Measurements from ENCODE around the gene NKAIN2.

NKAIN2 gene

DNA sequence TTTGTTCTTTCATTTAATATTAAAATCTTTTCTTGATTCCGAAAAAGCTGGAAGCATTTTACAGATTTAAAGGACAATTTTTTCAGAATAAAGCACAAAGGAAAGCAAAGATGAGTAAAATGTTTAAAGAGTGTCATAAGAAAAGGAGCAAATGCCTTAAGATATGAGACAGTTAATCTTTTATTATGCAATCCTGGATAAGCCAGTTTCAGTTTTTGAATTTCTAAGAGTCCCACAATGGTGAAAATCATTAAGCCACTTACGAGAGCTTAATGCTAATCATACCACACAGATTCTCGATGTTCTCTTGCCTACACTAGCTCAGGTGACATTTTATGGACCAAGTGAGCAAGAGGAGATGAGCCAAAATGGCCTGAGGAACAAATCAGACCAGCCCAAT is 1054.9 kb downstream of the NKAIN2 start:
- no peaks in the 10 kb centered on the region for H3K27me3 ChIP-seq (ENCODE audit: control insufficient read depth in 2 of 2, insufficient read depth in 2 of 2, low read length in 2 of 2)
- H3K27ac ChIP-seq (ENCODE audit: low read depth in 2 of 2, low read length in 2 of 2): no peak overlapping the region
- no peaks in the 10 kb centered on the region for H3K9me3 ChIP-seq (ENCODE audit: control insufficient read depth in 2 of 2, low read length in 2 of 2)
- H3K36me3 ChIP-seq (ENCODE audit: control insufficient read depth in 2 of 2, insufficient read depth in 2 of 2, low read length in 2 of 2): no peaks in the 10 kb centered on the region
- no peak overlapping the region for H3K9ac ChIP-seq (ENCODE audit: low read depth in 1 of 2, low read length in 2 of 2)
- no peak overlapping the region for H3K4me3 ChIP-seq (ENCODE audit: low read length in 2 of 2)
- H3K4me1 ChIP-seq (ENCODE audit: control insufficient read depth in 2 of 2, insufficient read depth in 2 of 2, low read length in 2 of 2): no peaks in the 10 kb centered on the region

DNA sequence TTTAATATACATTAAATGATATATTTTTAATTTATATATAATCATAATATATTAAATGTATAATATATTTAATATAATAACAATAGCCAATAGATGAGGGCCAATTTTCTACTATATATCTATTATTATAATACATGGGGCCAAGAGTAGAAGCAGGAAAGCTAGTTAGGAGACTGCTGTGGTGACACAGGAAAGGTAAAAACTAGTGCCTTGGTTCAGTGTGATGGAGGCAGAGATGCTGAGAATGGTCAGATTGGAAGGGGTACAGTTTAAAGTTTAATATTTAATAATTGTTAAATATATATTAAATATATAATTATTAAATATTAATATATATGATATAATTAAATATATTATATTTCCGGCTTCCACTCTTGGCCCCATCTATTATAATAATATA is 1055.7 kb downstream of the NKAIN2 start:
- H3K9ac ChIP-seq (ENCODE audit: low read depth in 1 of 2, low read length in 2 of 2): no peak overlapping the region
- no peaks in the 10 kb centered on the region for H3K27me3 ChIP-seq (ENCODE audit: control insufficient read depth in 2 of 2, insufficient read depth in 2 of 2, low read length in 2 of 2)
- H3K36me3 ChIP-seq (ENCODE audit: control insufficient read depth in 2 of 2, insufficient read depth in 2 of 2, low read length in 2 of 2): no peaks in the 10 kb centered on the region
- H3K9me3 ChIP-seq (ENCODE audit: control insufficient read depth in 2 of 2, low read length in 2 of 2): no peaks in the 10 kb centered on the region
- no peak overlapping the region for H3K27ac ChIP-seq (ENCODE audit: low read depth in 2 of 2, low read length in 2 of 2)
- H3K4me3 ChIP-seq (ENCODE audit: low read length in 2 of 2): no peak overlapping the region
- H3K4me1 ChIP-seq (ENCODE audit: control insufficient read depth in 2 of 2, insufficient read depth in 2 of 2, low read length in 2 of 2): no peaks in the 10 kb centered on the region

DNA sequence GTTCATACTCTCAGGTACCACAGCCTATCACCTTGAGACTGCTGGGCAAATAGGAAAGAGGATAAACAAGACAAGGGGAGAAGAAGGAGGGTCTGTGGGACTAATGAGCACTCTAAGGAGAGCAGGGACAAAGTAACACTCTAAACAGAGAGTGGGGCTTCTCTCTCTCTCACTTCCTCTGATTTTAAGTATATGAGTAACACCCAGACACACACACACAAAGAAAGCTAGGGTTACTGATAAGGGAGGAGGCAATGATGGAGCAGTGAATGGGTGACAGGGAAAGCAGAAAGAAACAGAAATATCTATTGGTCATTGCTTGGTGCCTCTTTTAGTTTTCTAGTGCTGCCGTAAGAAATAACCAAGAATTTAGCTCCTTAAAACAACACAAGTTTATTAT is 1062.4 kb downstream of the NKAIN2 start:
- Histone ChIP-seq H3K27me3 (ENCODE audit: control insufficient read depth in 2 of 2, insufficient read depth in 2 of 2, low read length in 2 of 2) (no peaks in the 10 kb centered on the region), H3K9ac (ENCODE audit: low read depth in 1 of 2, low read length in 2 of 2) (no peak overlapping the region), H3K4me1 (ENCODE audit: control insufficient read depth in 2 of 2, insufficient read depth in 2 of 2, low read length in 2 of 2) (no peaks in the 10 kb centered on the region), H3K36me3 (ENCODE audit: control insufficient read depth in 2 of 2, insufficient read depth in 2 of 2, low read length in 2 of 2) (no peaks in the 10 kb centered on the region), H3K27ac (ENCODE audit: low read depth in 2 of 2, low read length in 2 of 2) (no peak overlapping the region), H3K4me3 (ENCODE audit: low read length in 2 of 2) (no peak overlapping the region), H3K9me3 (ENCODE audit: control insufficient read depth in 2 of 2, low read length in 2 of 2) (no peaks in the 10 kb centered on the region)

DNA sequence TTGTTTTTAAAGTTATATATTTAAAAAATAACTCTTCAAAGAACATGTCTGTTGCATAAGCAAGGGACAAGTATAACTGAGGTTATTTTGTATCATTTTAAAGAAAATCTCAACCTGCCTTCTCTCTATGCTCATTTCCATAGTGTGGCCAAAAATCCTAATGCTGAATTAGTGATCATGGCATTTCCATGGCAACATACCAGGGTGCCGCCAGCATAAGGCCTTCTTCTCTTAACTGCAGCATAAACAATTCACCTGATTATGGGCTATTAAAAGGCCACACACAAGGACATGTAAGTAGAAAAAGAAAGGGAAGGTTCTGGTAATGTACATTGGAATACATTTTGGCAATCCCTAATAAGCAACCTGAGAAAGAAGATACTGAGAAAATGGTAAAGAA is 1063.5 kb downstream of the NKAIN2 start:
- H3K9me3 ChIP-seq (ENCODE audit: control insufficient read depth in 2 of 2, low read length in 2 of 2): no peaks in the 10 kb centered on the region
- H3K36me3 ChIP-seq (ENCODE audit: control insufficient read depth in 2 of 2, insufficient read depth in 2 of 2, low read length in 2 of 2): no peaks in the 10 kb centered on the region
- H3K4me3 ChIP-seq (ENCODE audit: low read length in 2 of 2): no peak overlapping the region
- no peaks in the 10 kb centered on the region for H3K27me3 ChIP-seq (ENCODE audit: control insufficient read depth in 2 of 2, insufficient read depth in 2 of 2, low read length in 2 of 2)
- H3K4me1 ChIP-seq (ENCODE audit: control insufficient read depth in 2 of 2, insufficient read depth in 2 of 2, low read length in 2 of 2): no peaks in the 10 kb centered on the region
- no peak overlapping the region for H3K9ac ChIP-seq (ENCODE audit: low read depth in 1 of 2, low read length in 2 of 2)
- no peak overlapping the region for H3K27ac ChIP-seq (ENCODE audit: low read depth in 2 of 2, low read length in 2 of 2)

DNA sequence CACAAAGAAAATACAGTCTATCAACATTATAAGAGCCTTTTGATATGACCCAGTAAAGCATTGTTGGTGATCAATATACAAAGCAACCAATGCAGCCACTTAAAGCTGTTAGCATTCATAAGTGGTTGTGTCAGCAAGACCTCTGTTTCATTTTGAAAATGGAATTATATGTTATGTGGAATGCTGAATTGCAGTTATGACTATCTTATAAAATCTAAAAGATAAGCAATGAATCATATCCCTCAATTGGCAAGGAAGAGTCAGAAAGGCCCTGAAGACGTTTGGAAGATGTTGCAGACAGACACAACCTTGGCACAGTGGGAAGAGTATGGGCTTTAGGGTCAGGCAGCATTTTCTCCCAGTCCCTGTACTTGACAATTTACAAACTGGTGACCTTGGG is 1064.8 kb downstream of the NKAIN2 start:
- H3K9me3 ChIP-seq (ENCODE audit: control insufficient read depth in 2 of 2, low read length in 2 of 2): no peaks in the 10 kb centered on the region
- H3K4me1 ChIP-seq (ENCODE audit: control insufficient read depth in 2 of 2, insufficient read depth in 2 of 2, low read length in 2 of 2): no peaks in the 10 kb centered on the region
- no peak overlapping the region for H3K9ac ChIP-seq (ENCODE audit: low read depth in 1 of 2, low read length in 2 of 2)
- H3K27me3 ChIP-seq (ENCODE audit: control insufficient read depth in 2 of 2, insufficient read depth in 2 of 2, low read length in 2 of 2): no peaks in the 10 kb centered on the region
- no peaks in the 10 kb centered on the region for H3K36me3 ChIP-seq (ENCODE audit: control insufficient read depth in 2 of 2, insufficient read depth in 2 of 2, low read length in 2 of 2)
- H3K4me3 ChIP-seq (ENCODE audit: low read length in 2 of 2): no peak overlapping the region
- no peak overlapping the region for H3K27ac ChIP-seq (ENCODE audit: low read depth in 2 of 2, low read length in 2 of 2)

DNA sequence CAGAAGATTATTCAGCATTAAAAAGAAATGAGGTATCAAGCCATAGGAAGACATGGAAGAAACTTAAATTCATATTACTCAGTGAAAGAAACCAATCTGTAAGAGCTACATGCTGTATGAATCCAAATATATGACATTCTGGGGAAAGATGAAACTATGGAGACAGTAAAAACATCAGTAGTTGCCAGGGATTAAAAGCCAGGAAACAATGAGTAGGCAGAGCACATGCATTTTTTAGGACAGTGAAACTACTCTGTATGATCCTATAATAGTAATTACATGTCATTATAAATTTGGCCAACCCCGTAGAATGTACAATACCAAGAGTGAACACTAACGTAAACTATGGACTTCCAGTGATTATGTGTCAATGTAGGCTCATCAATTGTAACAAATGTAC is 1065.8 kb downstream of the NKAIN2 start:
- H3K27ac ChIP-seq (ENCODE audit: low read depth in 2 of 2, low read length in 2 of 2): no peak overlapping the region
- no peaks in the 10 kb centered on the region for H3K27me3 ChIP-seq (ENCODE audit: control insufficient read depth in 2 of 2, insufficient read depth in 2 of 2, low read length in 2 of 2)
- no peaks in the 10 kb centered on the region for H3K36me3 ChIP-seq (ENCODE audit: control insufficient read depth in 2 of 2, insufficient read depth in 2 of 2, low read length in 2 of 2)

DNA sequence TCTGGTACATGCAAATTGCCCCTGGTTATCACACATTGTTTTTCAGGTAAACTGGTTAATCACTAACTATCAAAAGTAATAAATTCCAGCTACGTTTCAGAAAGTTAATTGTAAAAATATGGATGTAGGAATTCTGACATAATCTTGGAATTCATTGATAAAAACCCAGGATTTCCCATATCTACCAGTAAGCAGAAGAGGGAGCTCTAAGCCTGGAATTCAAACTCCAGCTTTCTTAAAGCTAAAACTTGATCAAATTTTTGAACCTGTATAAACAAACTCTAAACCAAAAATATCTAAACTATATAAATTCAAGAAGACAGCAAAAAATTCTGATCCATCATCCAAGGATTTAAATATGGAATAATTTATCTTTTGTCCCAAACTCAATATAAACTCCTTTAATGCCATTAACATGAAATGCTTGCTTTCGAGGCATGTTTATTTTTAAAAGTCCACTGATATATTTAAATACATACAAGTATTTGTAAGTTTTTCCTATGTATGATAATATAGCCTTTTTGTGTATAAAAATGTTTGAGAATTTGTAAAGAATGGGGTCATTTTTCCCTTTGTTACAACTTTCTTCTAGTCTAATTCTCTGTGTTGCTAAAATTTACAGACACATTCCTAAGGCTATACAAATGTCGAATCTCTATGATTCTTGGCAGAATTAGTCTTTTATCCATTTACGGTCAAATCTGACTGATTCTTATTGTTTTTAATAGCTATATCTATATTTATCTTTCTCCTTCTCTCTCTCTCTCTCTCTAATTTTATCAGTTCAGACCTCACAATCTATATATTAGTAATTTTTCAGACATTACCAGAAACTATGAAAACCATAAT is 1067.2 kb downstream of the NKAIN2 start:
- Histone ChIP-seq H3K4me3 (ENCODE audit: low read length in 2 of 2) (no peak overlapping the region), H3K9ac (ENCODE audit: low read depth in 1 of 2, low read length in 2 of 2) (no peak overlapping the region), H3K27ac (ENCODE audit: low read depth in 2 of 2, low read length in 2 of 2) (no peak overlapping the region), H3K27me3 (ENCODE audit: control insufficient read depth in 2 of 2, insufficient read depth in 2 of 2, low read length in 2 of 2) (no peaks in the 10 kb centered on the region), H3K9me3 (ENCODE audit: control insufficient read depth in 2 of 2, low read length in 2 of 2) (no peaks in the 10 kb centered on the region), H3K4me1 (ENCODE audit: control insufficient read depth in 2 of 2, insufficient read depth in 2 of 2, low read length in 2 of 2) (no peaks in the 10 kb centered on the region), H3K36me3 (ENCODE audit: control insufficient read depth in 2 of 2, insufficient read depth in 2 of 2, low read length in 2 of 2) (no peaks in the 10 kb centered on the region)

More for the DNA sequence above, 1065.8 kb downstream of the NKAIN2 start:
- Histone ChIP-seq H3K9me3 (ENCODE audit: control insufficient read depth in 2 of 2, low read length in 2 of 2) (no peaks in the 10 kb centered on the region), H3K4me3 (ENCODE audit: low read length in 2 of 2) (no peak overlapping the region), H3K4me1 (ENCODE audit: control insufficient read depth in 2 of 2, insufficient read depth in 2 of 2, low read length in 2 of 2) (no peaks in the 10 kb centered on the region), H3K9ac (ENCODE audit: low read depth in 1 of 2, low read length in 2 of 2) (no peak overlapping the region)

DNA sequence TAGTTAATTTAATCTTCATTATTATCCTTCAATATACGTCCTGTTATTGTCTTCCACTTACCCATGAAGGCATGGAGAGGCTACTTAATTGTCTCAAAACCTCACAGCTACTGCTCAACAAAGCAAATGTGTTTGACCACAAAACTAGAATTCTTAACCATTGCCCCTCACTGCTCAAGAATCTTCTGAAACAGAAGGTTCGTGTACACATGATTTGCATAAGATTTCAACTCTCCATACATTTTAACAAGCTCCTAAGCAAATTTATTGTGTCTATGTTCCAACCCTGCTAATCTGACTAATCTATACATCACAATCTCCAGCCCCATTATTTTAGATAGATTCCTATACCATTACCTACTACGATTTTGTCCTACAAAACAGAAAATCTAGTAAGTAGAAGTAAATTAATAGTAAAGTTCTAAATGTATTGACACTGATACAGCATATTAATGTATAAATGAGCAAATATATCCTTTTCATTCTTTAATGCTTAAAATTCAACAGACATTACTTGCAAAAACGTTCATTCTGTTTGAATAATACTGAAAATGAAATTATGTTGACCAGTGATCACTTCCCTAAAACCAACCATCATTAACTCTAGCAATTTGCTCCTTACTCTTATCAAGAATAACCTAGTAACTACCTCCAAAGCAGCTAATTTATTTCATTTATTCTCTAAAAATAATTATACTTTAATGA is 1068.8 kb downstream of the NKAIN2 start:
- H3K4me1 ChIP-seq (ENCODE audit: control insufficient read depth in 2 of 2, insufficient read depth in 2 of 2, low read length in 2 of 2): no peaks in the 10 kb centered on the region

DNA sequence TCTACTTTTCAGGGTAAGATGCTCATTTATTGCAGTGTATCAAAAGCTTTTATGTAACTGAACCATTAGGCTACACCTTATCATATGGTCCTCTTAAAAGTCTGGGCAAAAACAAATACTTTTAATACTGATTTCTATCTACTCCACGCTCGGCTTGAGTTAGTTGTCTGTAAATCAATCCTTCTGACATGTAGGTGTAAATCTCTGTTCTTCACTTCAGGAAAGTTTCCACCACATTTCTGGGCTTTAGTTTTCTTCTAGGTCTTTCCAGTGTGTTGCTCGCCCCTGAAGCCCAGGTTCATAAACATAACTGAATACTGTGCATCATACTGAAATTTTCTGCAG is 1069.4 kb downstream of the NKAIN2 start:
- Histone ChIP-seq H3K9ac (ENCODE audit: low read depth in 1 of 2, low read length in 2 of 2) (no peak overlapping the region), H3K27ac (ENCODE audit: low read depth in 2 of 2, low read length in 2 of 2) (no peak overlapping the region), H3K9me3 (ENCODE audit: control insufficient read depth in 2 of 2, low read length in 2 of 2) (no peaks in the 10 kb centered on the region), H3K4me3 (ENCODE audit: low read length in 2 of 2) (no peak overlapping the region), H3K27me3 (ENCODE audit: control insufficient read depth in 2 of 2, insufficient read depth in 2 of 2, low read length in 2 of 2) (no peaks in the 10 kb centered on the region), H3K36me3 (ENCODE audit: control insufficient read depth in 2 of 2, insufficient read depth in 2 of 2, low read length in 2 of 2) (no peaks in the 10 kb centered on the region), H3K4me1 (ENCODE audit: control insufficient read depth in 2 of 2, insufficient read depth in 2 of 2, low read length in 2 of 2) (no peaks in the 10 kb centered on the region)

More for the DNA sequence above, 1068.8 kb downstream of the NKAIN2 start:
- Histone ChIP-seq H3K9ac (ENCODE audit: low read depth in 1 of 2, low read length in 2 of 2) (no peak overlapping the region), H3K27me3 (ENCODE audit: control insufficient read depth in 2 of 2, insufficient read depth in 2 of 2, low read length in 2 of 2) (no peaks in the 10 kb centered on the region), H3K9me3 (ENCODE audit: control insufficient read depth in 2 of 2, low read length in 2 of 2) (no peaks in the 10 kb centered on the region), H3K36me3 (ENCODE audit: control insufficient read depth in 2 of 2, insufficient read depth in 2 of 2, low read length in 2 of 2) (no peaks in the 10 kb centered on the region), H3K27ac (ENCODE audit: low read depth in 2 of 2, low read length in 2 of 2) (no peak overlapping the region), H3K4me3 (ENCODE audit: low read length in 2 of 2) (no peak overlapping the region)

Data from mucosa of rectum (tissue), 2 donors.